HepG2 (cell line): ENCODE data around the gene CHIC2. TPM values are rescaled to one million over a fixed set of nuclear protein-coding genes. Genes with fewer than 3 reads are reported as not detected.

ENCODE experiments used
- ATAC-seq: fragments of 200-7000 bp; cut with Tn5 transposase; 3 replicates; pipeline ENCODE4 v1.9.1; 2020; ENCODE audit warnings: mild to moderate bottlenecking, moderate library complexity
- BruUV-seq: library from RNA; stranded (reverse); fragments of 400-500 nt; replicated peaks from 2 replicates; lab custom pipeline; 2021; lab: Mats Ljungman, UMichigan
- CTCF ChIA-PET: fragments of 300-600 bp; formaldehyde crosslinking; extraction: SDS; loops from one replicate; lab custom pipeline; 2021; ENCODE audit warnings: low total read pairs, inconsistent platforms, low intra/inter-chr PET ratio; lab: Yijun Ruan, JAX
- POLR2A ChIA-PET: fragments of 350-600 bp; sonication (Branson Sonifier 250); formaldehyde crosslinking; loops from one replicate; lab custom pipeline; 2020; ENCODE audit warnings: antibody characterized with exemption, inconsistent platforms; lab: Yijun Ruan, JAX
- DNase-seq: peaks from one replicate; pipeline ENCODE4 v3.0.0-alpha.2; 2015; ENCODE audit warnings: low spot score
- FAIRE-seq: peaks from 3 replicates; lab custom pipeline; 2011; peaks lifted over from hg19 to GRCh38; lab: Jason Lieb, UNC
- H2AFZ ChIP-seq: one replicate; pipeline ENCODE4 v1.6.1; 2011; ENCODE audit warnings: low read length, inconsistent platforms
- H3K27ac ChIP-seq: fragments of 300-600 bp; 3 replicates; pipeline ENCODE4 v1.8.0; 2011; ENCODE audit warnings: mixed run types, mild to moderate bottlenecking, mixed read lengths, low read length, inconsistent platforms; ENCODE audit not compliant: insufficient read depth; ENCODE audit errors: extremely low read length
- H3K27me3 ChIP-seq, 2 experiments: fragments of 200-600 bp in 1 of 2; 2 replicates in 1 of 2; 3 replicates in 1 of 2; pipeline versions ENCODE4 v1.6.0 to v1.8.0; 2011; ENCODE audit warnings: low read length in 2 of 2, mild to moderate bottlenecking in 2 of 2, moderate library complexity in 2 of 2, inconsistent platforms in 1 of 2; ENCODE audit not compliant: insufficient read depth in 2 of 2, control insufficient read depth in 1 of 2
- H3K36me3 ChIP-seq, 2 experiments: fragments of 200-600 bp in 1 of 2; replicated peaks in 1 of 2; 2 replicates in 1 of 2; 3 replicates in 1 of 2; pipeline versions ENCODE4 v1.5.1 to v1.8.0; 2011; ENCODE audit warnings: low read length in 2 of 2, inconsistent platforms in 1 of 2; ENCODE audit not compliant: insufficient read depth in 2 of 2, control insufficient read depth in 1 of 2
- H3K4me1 ChIP-seq: 2 replicates; pipeline ENCODE4 v1.5.1; 2012; ENCODE audit warnings: low read length, inconsistent platforms; ENCODE audit not compliant: insufficient read depth
- H3K4me2 ChIP-seq: 2 replicates; pipeline ENCODE4 v1.6.0; 2011; ENCODE audit warnings: low read depth, low read length, inconsistent platforms
- H3K4me3 ChIP-seq, 3 experiments: fragments of 200-600 bp in 1 of 3; sonication (generic), shearing (Covaris generic) in 1 of 3; replicated peaks in 1 of 3; 2 replicates each; pipeline ENCODE4 v1.5.1; 2011 to 2016; ENCODE audit warnings: low read length in 3 of 3, inconsistent platforms in 2 of 3, low read depth in 2 of 3, mild to moderate bottlenecking in 2 of 3, control low read depth in 1 of 3, mixed read lengths in 1 of 3; ENCODE audit not compliant: insufficient read depth in 1 of 3
- H3K79me2 ChIP-seq: one replicate; pipeline ENCODE4 v1.6.1; 2011; ENCODE audit warnings: low read length, inconsistent platforms; ENCODE audit not compliant: insufficient read depth
- H3K9ac ChIP-seq: 2 replicates; pipeline ENCODE4 v1.6.0; 2011; ENCODE audit warnings: mild to moderate bottlenecking, low read depth, low read length, inconsistent platforms; ENCODE audit not compliant: insufficient read depth
- H3K9me3 ChIP-seq: 2 replicates; pipeline ENCODE4 v1.5.1; 2012; ENCODE audit warnings: mild to moderate bottlenecking, low read length
- H4K20me1 ChIP-seq: 2 replicates; pipeline ENCODE4 v1.6.0; 2011; ENCODE audit warnings: inconsistent platforms, mild to moderate bottlenecking, low read length, moderate library complexity; ENCODE audit not compliant: insufficient read depth
- CBX5 ChIP-seq: sonication (generic); formaldehyde crosslinking; IDR thresholded peaks from 2 replicates; pipeline ENCODE4 v1.4.0; 2020; ENCODE audit warnings: missing genetic modification reagents, borderline replicate concordance
- ELF3 ChIP-seq: IDR thresholded peaks from 2 replicates; pipeline ENCODE4 v1.6.1; 2016; ENCODE audit warnings: missing genetic modification reagents, missing compliant biosample characterization
- JUN ChIP-seq: sonication (generic); formaldehyde crosslinking; IDR thresholded peaks from 2 replicates; pipeline ENCODE4 v1.4.0; 2020; ENCODE audit warnings: mild to moderate bottlenecking, missing genetic modification reagents
- KAT2B ChIP-seq: fragments of 150-350 bp; IDR thresholded peaks from 2 replicates; pipeline ENCODE4 v1.6.1; 2014; ENCODE audit warnings: low read depth, low read length, borderline replicate concordance
- NR3C1 ChIP-seq: sonication (generic); formaldehyde crosslinking; IDR thresholded peaks from 2 replicates; pipeline ENCODE4 v1.4.0; 2020; ENCODE audit warnings: missing genetic modification reagents
- SAFB2 ChIP-seq: sonication (generic); formaldehyde crosslinking; IDR thresholded peaks from 2 replicates; pipeline ENCODE4 v1.5.1; 2020; ENCODE audit warnings: missing genetic modification reagents, low read depth, mild to moderate bottlenecking, borderline replicate concordance
- SP5 ChIP-seq: IDR thresholded peaks from 2 replicates; pipeline ENCODE4 v1.6.1; 2016; ENCODE audit warnings: low read depth, borderline replicate concordance
- ZMYM4 ChIP-seq: sonication (generic); formaldehyde crosslinking; IDR thresholded peaks from 2 replicates; pipeline ENCODE4 v1.8.1; 2023; ENCODE audit warnings: mild to moderate bottlenecking, missing genetic modification reagents
- ZNF256 ChIP-seq: sonication (generic); formaldehyde crosslinking; conservative IDR thresholded peaks from 2 replicates; pipeline ENCODE4 v1.4.0; 2020; ENCODE audit warnings: missing genetic modification reagents
- WGBS: methylation state at CpG from one replicate; pipeline ENCODE4 v1.1.6; 2017; ENCODE audit warnings: low lambda C conversion rate; 5-methylcytosine and 5-hydroxymethylcytosine counted together
- in situ Hi-C: cut with HindIII; loops from 2 replicates; pipeline ENCODE4 v1.10.0; 2017; ENCODE audit warnings: low pct_unique_long_range_greater_than_20kb; ENCODE audit not compliant: extremely low pct_ligation_motif_present
- intact Hi-C: fragments of 100-400 bp; cut with micrococcal nuclease; formaldehyde crosslinking; loops from one replicate; pipeline ENCODE4 v1.10.0; 2022; ENCODE audit not compliant: unreplicated experiment
- polyA plus RNA-seq, 8 experiments: library from polyadenylated mRNA; depleted of rRNA in 3 of 8; stranded (reverse) in 7 of 8; unstranded in 1 of 8; fragments of >200 nt; fragmentation: Illumina TruSeq in 4 of 8; extraction: Trizol in 4 of 8; gene quantifications; 2 replicates each; pipeline versions ENCODE4 v1.2.1 to v1.2.3, GENCODE V29; 2011 to 2016; ENCODE audit warnings: low read depth in 4 of 8, missing spikeins in 1 of 8, mixed read lengths in 1 of 8; ENCODE audit not compliant: insufficient read depth in 1 of 8
- total RNA-seq, 5 experiments: library from RNA; depleted of rRNA; stranded (reverse); fragments of >200 nt; fragmentation: Illumina TruSeq; extraction: Trizol; gene quantifications; 2 replicates each; pipeline ENCODE4 v1.2.3, GENCODE V29; 2016; ENCODE audit warnings: low read depth in 1 of 5
- TF ChIP-seq, protein P1 (sequence below): sonication (generic); formaldehyde crosslinking; IDR thresholded peaks from 2 replicates; pipeline ENCODE4 v1.4.0; 2020; ENCODE audit warnings: mild to moderate bottlenecking, missing genetic modification reagents
- TF ChIP-seq, protein P2 (sequence below): sonication (generic); formaldehyde crosslinking; IDR thresholded peaks from 2 replicates; pipeline ENCODE4 v1.5.0; 2020; ENCODE audit warnings: missing genetic modification reagents
- TF ChIP-seq, protein P3 (sequence below): sonication (generic); formaldehyde crosslinking; IDR thresholded peaks from 2 replicates; pipeline ENCODE4 v1.4.0; 2020; ENCODE audit warnings: mild to moderate bottlenecking, missing genetic modification reagents
- TF ChIP-seq, protein P4 (sequence below): sonication (generic); formaldehyde crosslinking; IDR thresholded peaks from 2 replicates; pipeline ENCODE4 v1.4.0; 2020; ENCODE audit warnings: mild to moderate bottlenecking, low read depth, missing genetic modification reagents
- TF ChIP-seq, protein P5 (sequence below): sonication (generic); formaldehyde crosslinking; IDR thresholded peaks from 2 replicates; pipeline ENCODE4 v1.4.0; 2020; ENCODE audit warnings: missing genetic modification reagents

The CHIC2 gene
- total and polyA plus RNA-seq, 2 of the 13 experiments (the other 11 are each of a cell fraction or from before 2014, with no cell fraction given) = 10.0 to 17.2 TPM

DNA sequence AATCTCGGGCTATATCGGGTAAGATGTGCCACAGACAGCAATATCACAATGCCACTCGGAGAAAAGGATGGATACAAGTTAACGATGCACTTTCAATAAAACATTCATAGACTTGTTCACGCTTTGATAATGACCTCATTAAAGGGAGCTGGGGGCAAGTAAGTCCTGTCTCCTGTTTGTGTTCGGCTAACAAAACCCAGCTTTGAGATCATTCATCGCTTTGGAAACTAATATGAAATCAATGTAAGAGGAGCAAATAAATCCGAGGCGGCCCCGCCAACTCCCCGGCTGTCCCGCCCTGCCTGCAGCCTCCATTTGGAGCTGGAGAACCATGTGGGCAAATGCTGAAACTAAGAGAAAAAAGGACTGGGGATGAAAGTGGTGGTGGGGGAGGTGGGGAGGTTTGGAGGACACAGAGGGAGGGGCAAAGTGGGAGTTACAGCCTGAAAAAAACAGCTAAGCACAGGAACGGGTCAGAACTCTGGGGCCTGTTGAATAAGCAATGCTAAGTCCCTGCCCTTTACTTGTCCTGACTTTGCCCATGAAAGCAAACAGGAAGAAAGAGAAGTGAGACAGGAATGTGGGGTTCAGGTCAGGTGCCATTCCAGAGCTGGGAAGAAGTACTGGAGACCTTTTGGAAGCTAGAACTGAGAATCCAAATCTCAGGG lies 32.0 kb upstream of the CHIC2 start:
- peaks cover 46% of the 10 kb centered on the region for H3K4me1 ChIP-seq
- no peaks in the 10 kb centered on the region for H3K79me2 ChIP-seq
- BruUV-seq = no TSS peak
- H3K27ac ChIP-seq = no peak overlapping the region
- no peaks in the 10 kb centered on the region for H3K36me3 ChIP-seq
- no peaks in the 10 kb centered on the region for H3K9me3 ChIP-seq
- FAIRE-seq (no peak), ATAC-seq (no peak), DNase-seq (no peak)
- no peak overlapping the region for H3K4me2 ChIP-seq
- peaks cover 10 to 86% of the 10 kb centered on the region in 2 experiments; a peak in 4 of 5 replicates for H3K27me3 ChIP-seq
- ChIA-PET CTCF (no interaction called here), POLR2A (interaction anchor here (0.5 kb wide), 1 partner anchor 65 kb away, joined by 3 read pairs; no protein-coding TSS in a partner anchor)
- in situ Hi-C loops = no loop called here
- no peak overlapping the region for H3K4me3 ChIP-seq
- no peak overlapping the region for H2AFZ ChIP-seq
- no peaks in the 10 kb centered on the region for H4K20me1 ChIP-seq
- intact Hi-C loops = no loop called here
- H3K9ac ChIP-seq = no peak overlapping the region
- TF ChIP-seq, protein P1, sequence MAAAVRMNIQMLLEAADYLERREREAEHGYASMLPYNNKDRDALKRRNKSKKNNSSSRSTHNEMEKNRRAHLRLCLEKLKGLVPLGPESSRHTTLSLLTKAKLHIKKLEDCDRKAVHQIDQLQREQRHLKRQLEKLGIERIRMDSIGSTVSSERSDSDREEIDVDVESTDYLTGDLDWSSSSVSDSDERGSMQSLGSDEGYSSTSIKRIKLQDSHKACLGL (CRISPR knock-in tag) = no peak
- no peak for TF ChIP-seq CBX5
- no peak for TF ChIP-seq ZNF256 (CRISPR knock-in tag)
- no peak for TF ChIP-seq NR3C1
- no peak for TF ChIP-seq ELF3 (CRISPR knock-in tag)
- TF ChIP-seq, protein P2, sequence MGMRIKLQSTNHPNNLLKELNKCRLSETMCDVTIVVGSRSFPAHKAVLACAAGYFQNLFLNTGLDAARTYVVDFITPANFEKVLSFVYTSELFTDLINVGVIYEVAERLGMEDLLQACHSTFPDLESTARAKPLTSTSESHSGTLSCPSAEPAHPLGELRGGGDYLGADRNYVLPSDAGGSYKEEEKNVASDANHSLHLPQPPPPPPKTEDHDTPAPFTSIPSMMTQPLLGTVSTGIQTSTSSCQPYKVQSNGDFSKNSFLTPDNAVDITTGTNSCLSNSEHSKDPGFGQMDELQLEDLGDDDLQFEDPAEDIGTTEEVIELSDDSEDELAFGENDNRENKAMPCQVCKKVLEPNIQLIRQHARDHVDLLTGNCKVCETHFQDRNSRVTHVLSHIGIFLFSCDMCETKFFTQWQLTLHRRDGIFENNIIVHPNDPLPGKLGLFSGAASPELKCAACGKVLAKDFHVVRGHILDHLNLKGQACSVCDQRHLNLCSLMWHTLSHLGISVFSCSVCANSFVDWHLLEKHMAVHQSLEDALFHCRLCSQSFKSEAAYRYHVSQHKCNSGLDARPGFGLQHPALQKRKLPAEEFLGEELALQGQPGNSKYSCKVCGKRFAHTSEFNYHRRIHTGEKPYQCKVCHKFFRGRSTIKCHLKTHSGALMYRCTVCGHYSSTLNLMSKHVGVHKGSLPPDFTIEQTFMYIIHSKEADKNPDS (CRISPR knock-in tag) = no peak
- TF ChIP-seq, protein P3, sequence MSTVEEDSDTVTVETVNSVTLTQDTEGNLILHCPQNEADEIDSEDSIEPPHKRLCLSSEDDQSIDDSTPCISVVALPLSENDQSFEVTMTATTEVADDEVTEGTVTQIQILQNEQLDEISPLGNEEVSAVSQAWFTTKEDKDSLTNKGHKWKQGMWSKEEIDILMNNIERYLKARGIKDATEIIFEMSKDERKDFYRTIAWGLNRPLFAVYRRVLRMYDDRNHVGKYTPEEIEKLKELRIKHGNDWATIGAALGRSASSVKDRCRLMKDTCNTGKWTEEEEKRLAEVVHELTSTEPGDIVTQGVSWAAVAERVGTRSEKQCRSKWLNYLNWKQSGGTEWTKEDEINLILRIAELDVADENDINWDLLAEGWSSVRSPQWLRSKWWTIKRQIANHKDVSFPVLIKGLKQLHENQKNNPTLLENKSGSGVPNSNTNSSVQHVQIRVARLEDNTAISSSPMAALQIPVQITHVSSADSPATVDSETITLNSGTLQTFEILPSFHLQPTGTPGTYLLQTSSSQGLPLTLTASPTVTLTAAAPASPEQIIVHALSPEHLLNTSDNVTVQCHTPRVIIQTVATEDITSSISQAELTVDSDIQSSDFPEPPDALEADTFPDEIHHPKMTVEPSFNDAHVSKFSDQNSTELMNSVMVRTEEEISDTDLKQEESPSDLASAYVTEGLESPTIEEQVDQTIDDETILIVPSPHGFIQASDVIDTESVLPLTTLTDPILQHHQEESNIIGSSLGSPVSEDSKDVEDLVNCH = no peak
- TF ChIP-seq SAFB2 (CRISPR knock-in tag) = no peak
- TF ChIP-seq, protein P4, sequence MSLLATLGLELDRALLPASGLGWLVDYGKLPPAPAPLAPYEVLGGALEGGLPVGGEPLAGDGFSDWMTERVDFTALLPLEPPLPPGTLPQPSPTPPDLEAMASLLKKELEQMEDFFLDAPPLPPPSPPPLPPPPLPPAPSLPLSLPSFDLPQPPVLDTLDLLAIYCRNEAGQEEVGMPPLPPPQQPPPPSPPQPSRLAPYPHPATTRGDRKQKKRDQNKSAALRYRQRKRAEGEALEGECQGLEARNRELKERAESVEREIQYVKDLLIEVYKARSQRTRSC (CRISPR knock-in tag) = no peak
- TF ChIP-seq ZMYM4 (CRISPR knock-in tag) = no peak
- TF ChIP-seq KAT2B = no peak
- no peak for TF ChIP-seq SP5 (CRISPR knock-in tag)
- TF ChIP-seq, protein P5, sequence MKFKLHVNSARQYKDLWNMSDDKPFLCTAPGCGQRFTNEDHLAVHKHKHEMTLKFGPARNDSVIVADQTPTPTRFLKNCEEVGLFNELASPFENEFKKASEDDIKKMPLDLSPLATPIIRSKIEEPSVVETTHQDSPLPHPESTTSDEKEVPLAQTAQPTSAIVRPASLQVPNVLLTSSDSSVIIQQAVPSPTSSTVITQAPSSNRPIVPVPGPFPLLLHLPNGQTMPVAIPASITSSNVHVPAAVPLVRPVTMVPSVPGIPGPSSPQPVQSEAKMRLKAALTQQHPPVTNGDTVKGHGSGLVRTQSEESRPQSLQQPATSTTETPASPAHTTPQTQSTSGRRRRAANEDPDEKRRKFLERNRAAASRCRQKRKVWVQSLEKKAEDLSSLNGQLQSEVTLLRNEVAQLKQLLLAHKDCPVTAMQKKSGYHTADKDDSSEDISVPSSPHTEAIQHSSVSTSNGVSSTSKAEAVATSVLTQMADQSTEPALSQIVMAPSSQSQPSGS (CRISPR knock-in tag) = no peak
- TF ChIP-seq JUN (CRISPR knock-in tag) = no peak
- TF ChIP-seq, all 625 proteins: peak for 0
- WGBS = 52% methylated on average over 13 of the region's 13 CpGs
